ENCODE results near the gene LBHD2. TPM values are rescaled to one million over a fixed set of nuclear protein-coding genes. Genes with fewer than 3 reads are reported as not detected.

The LBHD2 gene
- total and polyA plus RNA-seq, 10 of the 15 experiments (the other 5 are each of a cell fraction or from before 2014, with no cell fraction given) = not detected

DNA sequence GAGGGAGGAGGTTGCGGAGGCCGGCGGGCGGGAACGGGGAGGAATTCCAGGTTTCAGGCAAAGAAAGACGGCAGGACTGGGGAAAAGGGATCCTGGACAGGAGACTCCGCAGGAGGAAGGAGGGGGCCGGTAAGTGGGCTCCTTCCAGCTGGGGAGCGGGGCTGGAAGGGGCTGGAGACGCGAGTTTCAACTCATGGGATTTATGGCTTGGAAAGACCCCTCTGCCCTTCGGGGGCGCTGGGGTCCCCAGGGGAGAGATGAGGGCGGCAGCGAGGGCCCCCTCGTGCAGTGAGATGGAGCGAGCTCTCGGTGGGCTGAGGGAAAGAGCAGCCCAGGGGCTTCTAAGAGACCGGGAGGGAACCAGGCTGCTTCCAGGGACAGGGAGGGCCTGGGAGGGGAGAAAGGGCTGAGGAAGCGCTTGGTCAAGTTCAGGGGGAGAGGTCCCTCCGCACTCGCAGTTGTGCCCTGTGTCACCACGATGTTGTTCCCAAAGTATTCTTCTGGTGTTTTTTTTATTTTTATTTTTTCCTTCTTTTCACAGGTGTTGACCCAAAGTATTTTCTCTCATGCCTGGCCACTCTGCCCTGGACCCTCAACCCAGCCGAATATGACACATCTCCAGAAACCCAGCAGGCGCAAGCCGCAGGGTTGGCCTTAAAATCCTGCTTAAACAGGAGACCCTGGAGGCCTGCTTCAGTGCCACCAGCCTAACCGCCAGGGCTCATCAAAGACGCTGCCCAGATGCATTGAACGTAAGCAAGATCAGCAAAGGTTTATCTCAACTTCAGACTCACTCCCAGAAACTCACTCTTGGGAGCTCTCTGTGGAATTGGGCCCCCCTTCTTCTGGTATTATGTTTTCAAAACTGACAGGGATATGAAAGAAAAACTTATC is 55.4 kb downstream of the LBHD2 start:
- ChIA-PET CTCF (interaction anchor here (1.6 to 8.6 kb wide), 5 partner anchors 15 to 34 kb away, joined by 10 to 176 read pairs (median 16); partner anchors contain the start of gene TNFAIP2), SMC1A (ENCODE audit: uncharacterized antibody, unreplicated experiment) (interaction anchor here (1.0 to 3.9 kb wide), 7 partner anchors 9 to 388 kb away, joined by 3 to 60 read pairs (median 4); no protein-coding TSS in a partner anchor), RAD21 (ENCODE audit: unreplicated experiment) (interaction anchor here (0.7 to 5.3 kb wide), 6 partner anchors 15 to 261 kb away, joined by 4 to 120 read pairs (median 7); no protein-coding TSS in a partner anchor), POLR2A (interaction anchor here (0.6 to 2.1 kb wide), 2 partner anchors 33 to 40 kb away, joined by 3 to 7 read pairs; no protein-coding TSS in a partner anchor)
- intact Hi-C loops (cut with micrococcal nuclease; ENCODE audit: unreplicated experiment) (loop anchor here (1.0 to 5.0 kb wide), 4 partner anchors 34 to 153 kb away; no protein-coding TSS in a partner anchor), in situ Hi-C loops (cut with MboI) (no loop called here)
- Histone ChIP-seq H3K79me2 (ENCODE audit: control insufficient read depth, insufficient read depth, low read length) (no peaks in the 10 kb centered on the region), H3K9ac (ENCODE audit: control insufficient read depth, insufficient read depth, low read length) (no peak overlapping the region), H3K4me1 (ENCODE audit: control insufficient read depth, insufficient read depth, low read length) (peaks cover 16% of the 10 kb centered on the region), H3K4me2 (ENCODE audit: control insufficient read depth, insufficient read depth) (no peak overlapping the region), H3K4me3 (no peak overlapping the region), H3K36me3 (ENCODE audit: control insufficient read depth in 2 of 2, insufficient read depth in 2 of 2, low read length in 1 of 2) (no peaks in the 10 kb centered on the region), H2AFZ (ENCODE audit: control insufficient read depth, low read depth, low read length) (no peak overlapping the region), H3K27ac (ENCODE audit: control insufficient read depth, insufficient read depth) (no peak overlapping the region; the same call in 1 of the 2 replicates), H3K9me3 (replicated peaks; ENCODE audit: control insufficient read depth, insufficient read depth, low read length) (no peaks in the 10 kb centered on the region), H3K27me3 (replicated peaks in 1 of 2; ENCODE audit: control insufficient read depth in 2 of 2, insufficient read depth in 2 of 2, low read length in 1 of 2) (no peaks in the 10 kb centered on the region), H4K20me1 (ENCODE audit: control insufficient read depth, insufficient read depth) (no peaks in the 10 kb centered on the region)
- no peak for FAIRE-seq
- BruUV-seq (replicated peaks) = no TSS peak
- WGBS (ENCODE audit: insufficient coverage, insufficient replicate concordance, low lambda C conversion rate, missing lambda C conversion rate) = 81% methylated on average over 18 of the region's 29 CpGs
- ATAC-seq = no peak
- no peak for DNase-seq (ENCODE audit: low read depth, low spot score)
- TF ChIP-seq IKZF2 (IDR thresholded peaks at IDR 0.05) (no peak), SREBF1 (IDR thresholded peaks at IDR 0.05; ENCODE audit: low read length) (no peak), NFIC (IDR thresholded peaks at IDR 0.05; ENCODE audit: low read depth, low read length) (no peak), TCF12 (IDR thresholded peaks at IDR 0.05; ENCODE audit: low read depth, low read length) (no peak), SP1 (IDR thresholded peaks at IDR 0.05; ENCODE audit: low read depth, low read length) (no peak), HDGF (IDR thresholded peaks at IDR 0.05) (no peak), TAF1 (IDR thresholded peaks at IDR 0.05; ENCODE audit: borderline replicate concordance, low read depth, low read length) (no peak), PAX8 (IDR thresholded peaks at IDR 0.05) (no peak), DPF2 (IDR thresholded peaks at IDR 0.05) (no peak), FOS (IDR thresholded peaks at IDR 0.05; ENCODE audit: borderline replicate concordance, extremely low read depth, insufficient read length) (no peak), PML (IDR thresholded peaks at IDR 0.05; ENCODE audit: low read length) (no peak), IRF5 (IDR thresholded peaks at IDR 0.05; ENCODE audit: borderline replicate concordance) (no peak), ZNF687 (IDR thresholded peaks at IDR 0.05) (no peak), POU2F2 (IDR thresholded peaks at IDR 0.05; ENCODE audit: borderline replicate concordance, low read depth, low read length) (no peak), ZBTB11 (CRISPR knock-in tag; IDR thresholded peaks at IDR 0.05) (no peak)
